Stimulated activated CD8-positive, alpha-beta memory T cell treated with anti-CD3 and anti-CD28 coated beads, Interleukin-15, amount 100 ng/mL, for 24 hours (primary cell): Measurements from ENCODE around the gene CTPS1.

Experiments
- DNase-seq: peaks from one replicate; pipeline ENCODE4 v3.0.0-alpha.2; 2020; ENCODE audit warnings: low read depth

The CTPS1 gene

GRCh38 chr1:40998668-40999067 is 19.2 kb downstream of the CTPS1 start:
- no peak for DNase-seq

DNA sequence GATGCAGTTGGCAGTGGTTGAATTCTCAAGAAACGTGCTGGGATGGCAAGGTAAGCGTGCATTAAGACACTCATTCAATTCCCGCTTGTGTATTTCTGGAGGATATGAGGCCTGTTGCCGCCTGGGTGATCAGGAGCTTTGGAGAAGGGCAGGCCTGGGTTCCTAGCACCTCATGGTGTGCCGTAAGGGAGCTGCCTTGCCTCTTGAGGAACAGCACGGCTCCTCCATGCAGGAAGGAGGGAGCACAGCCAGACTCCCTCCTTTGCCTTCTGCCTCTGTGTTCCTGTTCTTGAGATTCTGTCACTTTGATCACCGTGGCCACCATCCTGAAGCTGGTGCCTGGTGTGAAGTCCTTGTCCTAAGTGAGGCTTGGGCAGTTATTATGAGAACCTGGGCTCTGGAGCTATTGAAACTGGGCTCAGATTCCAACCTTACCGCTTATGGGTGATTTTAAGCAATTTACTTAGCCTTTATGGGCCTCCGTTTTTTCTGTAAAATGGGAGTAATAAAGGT is 23.7 kb downstream of the CTPS1 start:
- no peak for DNase-seq

DNA sequence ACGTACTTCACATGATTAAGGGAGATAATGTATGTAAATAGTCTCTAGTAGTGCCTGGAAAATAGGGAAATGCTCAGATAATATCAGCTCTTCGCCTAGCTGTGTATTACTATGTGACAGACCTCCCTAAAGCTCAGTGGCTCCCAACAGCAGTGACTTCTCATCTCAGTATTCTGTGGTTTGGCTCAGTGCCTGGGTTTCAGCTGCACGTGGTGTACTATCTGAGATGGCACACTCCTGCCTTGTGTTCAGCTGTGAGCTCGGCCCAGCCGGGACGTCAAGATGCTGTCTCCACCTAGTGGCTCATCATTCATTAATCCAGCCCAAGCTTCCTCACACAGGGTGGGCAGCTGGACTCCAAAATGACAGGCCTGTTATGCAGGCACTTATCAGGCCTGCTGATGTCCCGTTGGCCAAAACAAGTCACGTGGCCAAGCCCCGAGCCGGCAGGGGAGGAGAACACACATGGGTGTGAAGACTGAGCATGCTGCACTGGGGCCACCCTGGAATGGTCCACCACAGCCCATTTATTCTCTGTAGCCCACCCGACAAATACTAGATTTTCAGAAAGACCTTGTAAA is 24.2 kb downstream of the CTPS1 start:
- peak; percentile 45 for DNase-seq

GRCh38 chr1:41005876-41006275 is 26.4 kb downstream of the CTPS1 start:
- no peak for DNase-seq

GRCh38 chr1:41006942-41007865 is 27.7 kb downstream of the CTPS1 start:
- DNase-seq, result no peak

GRCh38 chr1:41009466-41009865 is 30.0 kb downstream of the CTPS1 start:
- DNase-seq, result no peak

GRCh38 chr1:41010345-41010744 is 30.8 kb downstream of the CTPS1 start:
- DNase-seq, result no peak

DNA sequence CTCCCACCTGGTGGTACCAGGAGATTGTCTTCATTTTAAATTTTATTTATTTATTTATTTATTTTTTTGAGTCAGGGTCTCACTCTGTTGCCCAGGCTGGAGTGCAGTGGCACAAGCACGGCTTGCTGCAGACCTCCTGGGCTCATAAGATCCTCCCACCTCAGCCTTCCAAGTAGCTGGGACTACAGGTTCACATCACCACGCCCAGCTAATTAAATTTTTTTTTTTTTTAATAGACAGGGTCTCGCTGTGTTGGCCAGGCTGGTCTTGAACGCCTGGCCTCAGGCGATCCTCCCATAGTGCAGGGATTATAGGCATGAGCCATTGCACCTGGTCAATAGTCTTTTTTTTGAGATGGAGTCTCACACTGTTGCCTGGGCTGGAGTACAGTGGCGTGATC is 33.5 kb downstream of the CTPS1 start:
- DNase-seq, result no peak

DNA sequence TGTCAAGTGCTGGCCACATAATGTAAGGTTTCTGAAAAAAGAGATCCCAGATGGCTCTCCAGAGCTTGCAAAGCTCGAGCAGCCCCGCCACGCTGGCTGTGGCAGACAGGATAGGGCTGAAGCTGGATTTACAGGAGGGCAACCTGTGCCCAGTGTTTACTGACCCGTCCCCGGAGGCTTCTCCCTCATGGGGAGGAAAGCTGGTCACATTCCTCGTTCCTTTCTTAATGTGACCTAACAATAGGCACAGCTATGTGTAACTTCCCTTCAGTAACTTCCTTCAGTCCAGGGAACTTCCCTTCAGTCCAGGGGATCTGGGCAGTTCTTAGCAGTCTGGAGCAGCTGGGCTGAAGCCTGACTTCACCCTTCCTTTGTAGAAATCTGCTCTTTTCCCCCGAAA is 34.3 kb downstream of the CTPS1 start:
- no peak for DNase-seq

DNA sequence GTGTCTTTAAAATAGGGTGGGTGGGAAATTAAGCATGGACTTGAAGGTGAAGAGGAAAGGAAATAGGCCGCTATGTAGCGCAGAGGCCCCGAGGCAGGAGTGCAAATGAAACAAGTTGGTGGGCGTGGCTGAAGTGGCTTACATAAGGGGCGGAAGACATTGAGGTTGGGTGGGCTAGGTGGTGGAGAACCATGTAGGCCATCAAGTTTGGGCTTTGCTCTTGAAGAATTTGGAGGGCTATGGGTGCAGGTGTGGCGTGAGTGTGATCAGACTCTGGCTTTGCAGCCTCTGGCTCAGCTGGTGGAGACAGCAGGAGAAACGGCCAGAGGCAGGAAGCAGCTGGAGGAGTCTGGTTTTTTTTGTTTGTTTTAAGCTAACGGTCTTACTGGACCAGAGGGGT is 35.4 kb downstream of the CTPS1 start:
- DNase-seq, result no peak

DNA sequence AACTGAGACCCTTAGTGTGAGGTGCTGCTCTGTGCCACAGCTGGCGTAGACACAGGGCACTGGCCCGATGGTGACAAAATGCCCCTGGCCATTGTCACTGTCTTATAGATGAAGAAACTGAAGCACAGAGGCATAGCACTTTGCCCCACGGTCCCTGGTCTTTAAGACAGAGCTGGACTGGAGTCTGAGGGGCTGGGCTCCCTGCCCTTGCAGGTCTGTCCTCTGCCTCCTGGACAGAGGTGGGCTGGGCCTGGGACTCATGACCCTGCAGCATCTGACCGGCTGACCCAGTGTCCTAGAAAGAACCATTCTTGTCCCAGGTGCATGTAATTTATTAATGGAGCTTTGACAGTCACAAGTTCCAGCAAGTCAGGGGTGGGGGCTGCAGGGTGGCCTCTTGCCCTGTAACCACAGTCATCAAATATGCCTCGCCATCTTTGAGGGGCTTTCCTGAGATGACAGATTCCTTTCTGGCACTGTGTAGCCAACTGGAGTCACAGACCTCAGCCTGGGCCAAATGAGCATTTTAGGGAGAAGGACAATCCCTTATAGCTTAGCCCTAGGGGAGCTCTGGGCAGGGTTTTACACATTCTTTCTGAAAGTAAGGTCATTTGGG is 35.9 kb downstream of the CTPS1 start:
- DNase-seq, result no peak

DNA sequence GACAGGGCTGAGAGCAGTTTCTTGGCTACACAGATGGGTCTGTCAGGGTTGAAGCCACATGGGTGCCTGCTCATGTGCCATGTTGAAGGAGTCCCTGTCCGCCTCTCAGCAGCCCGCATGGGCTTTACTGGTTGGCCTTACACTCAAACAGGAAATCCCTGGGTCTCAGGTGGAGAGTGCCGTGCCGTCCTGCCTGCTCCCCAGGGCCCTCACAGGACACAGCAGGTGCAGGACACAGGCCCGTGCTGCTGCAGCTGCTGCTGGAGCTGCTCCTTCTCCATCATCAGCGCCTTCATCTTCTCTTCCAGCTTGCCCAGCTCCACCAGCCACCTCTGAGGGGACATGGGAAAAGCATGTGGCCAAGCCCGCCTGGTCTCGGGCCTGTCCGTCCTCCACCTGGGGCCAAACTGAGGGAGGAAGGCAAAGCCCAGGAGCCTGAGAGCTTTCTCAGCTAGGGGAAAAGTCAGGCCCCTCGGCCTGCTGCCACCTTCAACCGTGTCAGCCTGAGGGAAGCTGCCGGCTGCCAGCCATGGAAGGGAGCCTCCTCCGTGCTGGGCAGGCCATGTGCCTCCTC is 36.5 kb downstream of the CTPS1 start:
- DNase-seq, result no peak

DNA sequence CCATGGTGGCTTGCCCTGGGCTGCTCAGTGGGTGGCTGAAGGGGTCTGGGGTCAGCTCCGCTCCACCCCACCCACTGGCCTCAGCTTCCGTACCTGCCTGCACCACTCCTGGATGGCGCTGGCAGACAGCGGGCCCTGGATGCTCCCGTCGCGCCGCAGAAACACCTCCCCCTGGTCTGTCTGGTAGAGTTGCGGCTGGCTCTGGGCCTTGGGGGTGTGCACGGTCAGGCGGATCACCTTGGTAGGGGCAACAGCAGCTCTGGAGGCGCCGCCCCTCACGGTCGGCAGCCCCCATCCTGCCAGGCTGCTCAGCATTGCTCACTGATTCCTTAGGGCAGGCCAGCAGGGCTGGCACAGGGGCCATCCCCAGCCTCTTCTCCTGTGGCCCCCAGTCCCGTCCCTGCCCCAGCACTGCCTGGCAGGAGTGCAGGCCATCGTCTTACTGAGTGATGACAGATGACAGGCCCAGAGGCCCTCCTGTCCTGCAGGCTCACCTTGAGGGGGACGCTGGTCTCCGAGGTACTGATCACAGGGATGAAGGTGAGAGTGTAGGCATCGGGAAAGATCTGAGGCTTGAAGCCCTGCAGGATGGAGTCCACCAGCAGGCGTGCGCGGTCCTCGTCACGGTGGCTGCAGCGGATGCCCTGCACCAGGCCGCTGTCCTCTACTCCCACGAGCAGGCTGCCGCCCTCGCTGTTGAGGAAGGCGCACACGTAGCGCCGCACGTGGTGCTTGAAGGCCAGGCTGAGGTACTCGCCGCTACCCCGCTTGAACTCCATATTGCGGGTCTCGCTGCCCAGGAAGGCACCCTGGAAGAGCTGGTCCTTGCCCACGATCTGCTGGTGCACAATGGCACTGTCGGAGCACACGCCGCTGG is 37.9 kb downstream of the CTPS1 start:
- no peak for DNase-seq

- no peak for DNase-seq
Observed at GRCh38 chr1:41018018-41018410, 38.5 kb downstream of the CTPS1 start.

GRCh38 chr1:41019353-41019745 is 39.9 kb downstream of the CTPS1 start:
- DNase-seq, result no peak

DNA sequence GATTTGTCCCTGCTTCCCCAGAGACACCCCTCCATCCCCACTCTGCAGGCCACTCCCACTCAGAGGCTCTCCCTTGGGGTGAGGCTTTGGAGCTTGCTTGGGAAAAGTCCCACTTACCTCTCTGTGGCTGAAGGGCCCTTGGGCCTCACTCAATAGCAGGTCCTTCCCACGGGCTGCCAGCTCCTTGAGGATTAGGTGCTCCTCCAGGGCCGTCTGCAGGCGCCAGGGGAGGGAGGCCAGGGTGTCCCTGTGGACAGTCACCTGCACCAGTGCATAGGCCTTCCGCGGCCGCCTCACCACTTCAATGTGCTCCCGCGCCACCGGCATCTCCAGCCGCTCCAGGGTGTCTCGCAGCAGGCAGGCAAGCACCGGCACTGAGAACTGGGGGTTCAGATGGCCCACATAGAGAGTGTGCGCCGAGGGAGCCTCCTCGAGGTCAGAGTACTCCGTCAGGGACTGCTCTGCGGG is 40.6 kb downstream of the CTPS1 start:
- no peak for DNase-seq

- DNase-seq, result no peak
Observed at GRCh38 chr1:41020654-41021053, 41.2 kb downstream of the CTPS1 start.

GRCh38 chr1:41021526-41022308 is 42.2 kb downstream of the CTPS1 start, which contains the start of gene SLFNL1:
Gene SLFNL1 (minus strand): TSS chr1:41021725. CDS start chr1:41020660, 1,065 bp downstream.
- no peak for DNase-seq

- no peak for DNase-seq
Observed at GRCh38 chr1:41022424-41022823, 42.9 kb downstream of the CTPS1 start.

- no peak for DNase-seq
Observed at GRCh38 chr1:41023279-41023990, 43.9 kb downstream of the CTPS1 start.
